Measurements from ENCODE around the gene BABAM2. TPM values are rescaled to one million over a fixed set of nuclear protein-coding genes. Genes with fewer than 3 reads are reported as not detected.

The BABAM2 gene
- total RNA-seq, 4 donors from 2014 or later = 57.2 to 72.2 (median 67.5) TPM

DNA sequence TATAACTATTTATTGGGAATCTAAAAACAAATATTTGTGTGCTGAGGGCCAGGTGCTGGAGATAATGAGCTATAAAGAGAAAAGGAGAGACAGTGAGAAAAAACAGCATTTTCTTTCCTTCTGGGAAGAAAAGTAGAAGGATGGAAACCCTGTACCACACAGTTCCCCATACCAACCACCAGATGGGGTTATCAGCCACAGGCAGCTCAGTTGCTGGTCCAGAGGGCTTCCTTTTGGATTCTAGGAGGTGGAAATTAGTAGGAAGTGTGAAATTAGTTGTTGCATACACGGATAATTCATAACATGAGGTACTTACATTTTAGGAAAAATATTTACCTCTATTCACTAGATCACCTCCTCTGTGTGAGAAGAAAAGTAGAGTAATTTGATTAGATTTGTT is 265.1 kb downstream of the BABAM2 start:
- intact Hi-C loops (cut with DNase I; ENCODE audit: low total_unique reads) = no loop called here
- ATAC-seq = no peak
- in situ Hi-C loops (cut with MboI; ENCODE audit: low sequenced_read_pairs in 4 of 4) = no loop called here

GRCh38 chr2:28158791-28159190 is 268.3 kb downstream of the BABAM2 start:
- H3K9me3 ChIP-seq = peaks cover 0 to 3% (median 0%) of the 10 kb centered on the region in 3 donors

More for the DNA sequence above, 265.1 kb downstream of the BABAM2 start:
- Histone ChIP-seq H3K4me3 (no peak overlapping the region), H3K27me3 (no peaks in the 10 kb centered on the region), H3K36me3 (no peaks in the 10 kb centered on the region), H3K9me3 (peaks cover 0 to 3% (median 0%) of the 10 kb centered on the region in 3 donors), H3K4me1 (peaks cover 21 to 24% of the 10 kb centered on the region in 2 donors), H3K27ac (no peak overlapping the region)
- no peak for DNase-seq
- no peak for TF ChIP-seq POLR2A (IDR thresholded peaks at IDR 0.05)
- TF ChIP-seq, protein P1, sequence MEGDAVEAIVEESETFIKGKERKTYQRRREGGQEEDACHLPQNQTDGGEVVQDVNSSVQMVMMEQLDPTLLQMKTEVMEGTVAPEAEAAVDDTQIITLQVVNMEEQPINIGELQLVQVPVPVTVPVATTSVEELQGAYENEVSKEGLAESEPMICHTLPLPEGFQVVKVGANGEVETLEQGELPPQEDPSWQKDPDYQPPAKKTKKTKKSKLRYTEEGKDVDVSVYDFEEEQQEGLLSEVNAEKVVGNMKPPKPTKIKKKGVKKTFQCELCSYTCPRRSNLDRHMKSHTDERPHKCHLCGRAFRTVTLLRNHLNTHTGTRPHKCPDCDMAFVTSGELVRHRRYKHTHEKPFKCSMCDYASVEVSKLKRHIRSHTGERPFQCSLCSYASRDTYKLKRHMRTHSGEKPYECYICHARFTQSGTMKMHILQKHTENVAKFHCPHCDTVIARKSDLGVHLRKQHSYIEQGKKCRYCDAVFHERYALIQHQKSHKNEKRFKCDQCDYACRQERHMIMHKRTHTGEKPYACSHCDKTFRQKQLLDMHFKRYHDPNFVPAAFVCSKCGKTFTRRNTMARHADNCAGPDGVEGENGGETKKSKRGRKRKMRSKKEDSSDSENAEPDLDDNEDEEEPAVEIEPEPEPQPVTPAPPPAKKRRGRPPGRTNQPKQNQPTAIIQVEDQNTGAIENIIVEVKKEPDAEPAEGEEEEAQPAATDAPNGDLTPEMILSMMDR (IDR thresholded peaks at IDR 0.05 in 4 of 5, conservative IDR thresholded peaks at IDR 0.05 in 1 of 5) = peak; percentile 23 to 55 (median 47)

DNA sequence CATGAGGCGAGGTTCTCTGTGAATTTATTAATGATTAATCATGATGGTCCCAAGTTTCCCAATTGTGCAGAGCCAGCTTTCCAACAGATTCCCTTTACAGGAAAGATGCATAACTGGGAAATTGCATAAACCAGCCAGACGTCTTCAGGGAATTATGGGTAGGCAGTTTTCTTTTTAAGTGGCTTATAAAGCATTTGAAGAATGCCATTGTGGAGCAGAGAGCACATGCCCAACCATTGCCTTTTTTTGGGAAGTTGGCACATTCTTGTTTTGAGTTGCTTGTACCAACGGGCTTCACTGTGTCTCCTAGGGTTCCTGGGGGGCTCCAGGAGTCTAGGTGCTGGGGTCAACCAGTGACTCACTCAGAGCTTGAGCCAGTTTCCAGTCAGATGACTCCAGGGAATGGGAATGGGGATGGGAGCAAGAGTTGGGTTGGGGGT is 270.5 kb downstream of the BABAM2 start:
- H3K27ac ChIP-seq = peak overlapping the region; percentile 89 to 96 (median 92)
- H3K36me3 ChIP-seq = no peaks in the 10 kb centered on the region
- intact Hi-C loops (cut with DNase I; ENCODE audit: low total_unique reads) (loop anchor here (5.0 kb wide), 3 partner anchors 116 to 269 kb away; partner anchors contain the start of genes BABAM2 and RBKS), in situ Hi-C loops (cut with MboI; ENCODE audit: low sequenced_read_pairs in 4 of 4) (loop anchor here in 2 of 4 donors (5.0 to 10.0 kb wide), 2 partner anchors 41 to 234 kb away; partner anchors contain the start of gene FOSL2 (in 1 of the 2))
- no peak for ATAC-seq
- no peaks in the 10 kb centered on the region for H3K9me3 ChIP-seq
- no peak overlapping the region for H3K4me3 ChIP-seq
- no peak for TF ChIP-seq POLR2A (IDR thresholded peaks at IDR 0.05)
- TF ChIP-seq, protein P1 (IDR thresholded peaks at IDR 0.05 in 4 of 5, conservative IDR thresholded peaks at IDR 0.05 in 1 of 5) = no peak
- no peaks in the 10 kb centered on the region for H3K27me3 ChIP-seq
- H3K4me1 ChIP-seq = peaks cover 36 to 51% of the 10 kb centered on the region in 2 donors
- DNase-seq = no peak

More at GRCh38 chr2:28158791-28159190, 268.3 kb downstream of the BABAM2 start:
- ATAC-seq = no peak
- H3K27me3 ChIP-seq = no peaks in the 10 kb centered on the region
- no peaks in the 10 kb centered on the region for H3K36me3 ChIP-seq
- no peak for TF ChIP-seq POLR2A (IDR thresholded peaks at IDR 0.05)
- TF ChIP-seq, protein P1 (IDR thresholded peaks at IDR 0.05 in 4 of 5, conservative IDR thresholded peaks at IDR 0.05 in 1 of 5) = no peak
- no peak overlapping the region for H3K4me3 ChIP-seq
- H3K4me1 ChIP-seq = peaks cover 15 to 34% of the 10 kb centered on the region in 2 donors
- no peak overlapping the region for H3K27ac ChIP-seq
- in situ Hi-C loops (cut with MboI; ENCODE audit: low sequenced_read_pairs in 4 of 4) = no loop called here
- intact Hi-C loops (cut with DNase I; ENCODE audit: low total_unique reads) = no loop called here
- no peak for DNase-seq

DNA sequence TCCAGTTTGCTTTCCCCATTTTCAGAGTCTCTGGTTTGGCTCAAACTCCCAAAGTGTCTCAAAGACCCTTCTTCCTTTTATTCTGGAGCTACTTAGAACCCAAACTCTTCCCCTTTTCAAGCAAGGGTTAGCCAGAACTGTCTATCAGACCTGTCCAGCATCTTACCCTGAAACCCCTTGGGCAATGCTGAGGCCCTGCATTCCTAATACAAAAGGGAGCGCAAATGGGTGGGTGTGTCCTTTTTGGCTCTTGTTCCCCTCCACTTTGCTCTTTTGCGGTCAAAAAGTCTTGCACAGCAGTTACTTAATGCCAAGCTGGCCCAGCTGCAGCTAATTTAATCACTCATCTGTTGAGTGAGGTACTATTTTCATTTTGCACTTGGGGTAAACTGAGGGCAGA is 270.9 kb downstream of the BABAM2 start:
- H3K9me3 ChIP-seq = no peaks in the 10 kb centered on the region
- in situ Hi-C loops (cut with MboI; ENCODE audit: low sequenced_read_pairs in 4 of 4) (loop anchor here in 2 of 4 donors (5.0 to 10.0 kb wide), 2 partner anchors 41 to 233 kb away; partner anchors contain the start of gene FOSL2 (in 1 of the 2)), intact Hi-C loops (cut with DNase I; ENCODE audit: low total_unique reads) (loop anchor here (5.0 kb wide), 3 partner anchors 116 to 269 kb away; partner anchors contain the start of genes BABAM2 and RBKS)
- no peak for ATAC-seq
- no peaks in the 10 kb centered on the region for H3K36me3 ChIP-seq
- no peak overlapping the region for H3K4me3 ChIP-seq
- H3K27me3 ChIP-seq = no peaks in the 10 kb centered on the region
- TF ChIP-seq, protein P1 (IDR thresholded peaks at IDR 0.05 in 4 of 5, conservative IDR thresholded peaks at IDR 0.05 in 1 of 5) = no peak
- TF ChIP-seq POLR2A (IDR thresholded peaks at IDR 0.05) = no peak
- DNase-seq = no peak
- H3K4me1 ChIP-seq = peaks cover 36 to 51% of the 10 kb centered on the region in 2 donors
- H3K27ac ChIP-seq = peak overlapping the region; percentile 89 to 96 (median 92)

Data from gastrocnemius medialis (tissue), 4 donors.